ENCODE measurements around the gene MAP3K12.

MAP3K12 gene

DNA sequence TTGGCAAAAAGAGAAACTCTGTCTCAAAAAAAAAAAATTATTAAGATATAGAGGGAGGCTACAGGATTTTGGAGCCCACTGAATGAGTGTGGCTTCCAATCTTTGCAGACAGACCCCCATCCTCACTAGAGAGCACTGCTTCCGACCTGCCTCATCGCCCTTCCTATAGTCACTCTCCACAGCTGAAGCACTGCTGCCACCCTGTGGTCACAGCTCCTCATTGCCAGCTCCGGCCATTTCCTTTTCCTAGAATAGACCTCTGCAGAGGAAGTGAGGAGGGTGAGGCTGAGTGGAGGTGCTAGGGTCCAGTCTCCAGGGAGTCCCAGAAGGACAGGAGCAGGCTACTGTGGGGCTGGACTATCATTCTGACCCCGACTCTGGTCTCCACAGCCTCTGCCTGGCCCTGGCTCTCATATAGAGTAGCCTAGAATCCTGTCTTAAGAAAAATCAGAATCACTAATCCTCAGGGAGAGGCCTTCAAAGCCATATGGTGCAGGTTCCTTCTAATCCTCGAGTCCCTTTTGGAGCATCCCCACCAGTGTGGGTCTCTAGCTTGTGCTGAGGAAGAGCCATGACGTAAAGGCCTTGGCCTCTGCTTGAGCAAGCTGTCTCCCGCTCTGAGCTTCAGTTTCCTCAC lies 9.4 kb upstream of the MAP3K12 start:
- peak; percentile 76 for DNase-seq

DNA sequence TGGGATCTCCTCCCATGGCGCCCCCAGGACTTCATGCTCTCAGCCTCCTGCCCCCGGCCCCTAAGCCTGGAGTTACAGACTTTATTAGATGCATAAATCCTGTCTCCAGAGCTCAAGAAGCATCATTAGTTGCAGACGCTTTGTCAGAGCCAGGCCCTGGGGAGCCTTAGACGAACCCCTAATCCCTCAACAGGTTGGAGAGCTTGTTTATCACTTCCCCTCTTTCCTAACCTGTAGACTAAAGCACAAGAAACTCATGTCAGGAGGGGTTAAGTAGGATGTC lies 8.3 kb upstream of the MAP3K12 start:
- no peak for DNase-seq

DNA sequence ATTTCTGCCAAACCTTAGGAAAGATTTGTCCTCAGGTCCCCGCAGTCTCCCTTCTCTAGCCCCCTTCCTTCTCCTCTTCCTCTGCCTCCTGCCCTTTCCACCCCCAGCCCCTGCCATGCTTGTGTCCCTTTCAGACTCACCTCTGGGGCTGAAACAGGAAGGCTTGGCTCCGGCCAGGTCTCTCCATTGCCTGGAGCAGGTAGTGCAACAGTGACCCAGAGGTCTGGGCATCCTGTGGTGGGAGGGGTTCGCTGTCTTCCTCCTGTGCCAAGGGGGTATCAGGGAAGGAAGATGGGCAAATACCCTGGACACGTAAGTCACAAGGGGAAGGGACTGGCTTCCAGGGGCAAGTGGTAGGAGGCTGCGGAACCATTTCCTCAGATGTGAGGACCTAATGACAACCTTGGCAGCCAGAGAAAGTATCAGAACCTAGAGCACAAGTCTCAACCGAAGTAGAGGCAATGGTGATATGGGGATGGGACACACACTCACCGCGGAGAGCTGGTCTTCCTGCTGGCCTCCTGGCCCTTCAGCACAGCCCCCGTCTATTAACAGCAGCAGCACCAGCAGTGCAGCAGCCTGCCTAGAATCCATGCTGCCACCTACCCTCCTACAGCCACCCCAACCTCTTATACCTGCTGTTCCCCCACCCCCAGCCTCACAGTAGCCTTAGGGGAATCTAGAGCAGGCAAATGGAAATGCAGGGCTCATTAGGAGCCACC lies 7.8 kb upstream of the MAP3K12 start, which contains the start of gene NPFF:
TSS of gene NPFF (minus strand) at position 604 of the 722 bp plus-strand sequence. CDS start at position 594, 10 bp downstream.
- no peak for DNase-seq

DNA sequence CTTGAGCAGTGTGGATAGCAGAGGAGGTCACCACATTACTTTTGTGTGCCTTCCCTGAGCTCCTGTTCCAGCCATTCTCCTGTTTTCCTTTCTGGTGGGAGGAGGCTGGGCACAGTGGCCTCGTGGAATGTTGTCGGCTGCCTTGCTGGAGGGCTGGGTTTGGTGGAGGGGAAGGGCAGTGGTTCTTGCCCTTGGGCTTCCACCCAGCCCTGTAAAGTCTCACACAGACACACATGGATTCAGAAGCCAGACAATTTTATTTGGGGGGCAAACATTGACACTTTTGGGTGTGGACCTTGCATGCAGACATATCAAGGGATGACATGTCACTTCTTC lies 7.2 kb upstream of the MAP3K12 start:
- no peak for DNase-seq

DNA sequence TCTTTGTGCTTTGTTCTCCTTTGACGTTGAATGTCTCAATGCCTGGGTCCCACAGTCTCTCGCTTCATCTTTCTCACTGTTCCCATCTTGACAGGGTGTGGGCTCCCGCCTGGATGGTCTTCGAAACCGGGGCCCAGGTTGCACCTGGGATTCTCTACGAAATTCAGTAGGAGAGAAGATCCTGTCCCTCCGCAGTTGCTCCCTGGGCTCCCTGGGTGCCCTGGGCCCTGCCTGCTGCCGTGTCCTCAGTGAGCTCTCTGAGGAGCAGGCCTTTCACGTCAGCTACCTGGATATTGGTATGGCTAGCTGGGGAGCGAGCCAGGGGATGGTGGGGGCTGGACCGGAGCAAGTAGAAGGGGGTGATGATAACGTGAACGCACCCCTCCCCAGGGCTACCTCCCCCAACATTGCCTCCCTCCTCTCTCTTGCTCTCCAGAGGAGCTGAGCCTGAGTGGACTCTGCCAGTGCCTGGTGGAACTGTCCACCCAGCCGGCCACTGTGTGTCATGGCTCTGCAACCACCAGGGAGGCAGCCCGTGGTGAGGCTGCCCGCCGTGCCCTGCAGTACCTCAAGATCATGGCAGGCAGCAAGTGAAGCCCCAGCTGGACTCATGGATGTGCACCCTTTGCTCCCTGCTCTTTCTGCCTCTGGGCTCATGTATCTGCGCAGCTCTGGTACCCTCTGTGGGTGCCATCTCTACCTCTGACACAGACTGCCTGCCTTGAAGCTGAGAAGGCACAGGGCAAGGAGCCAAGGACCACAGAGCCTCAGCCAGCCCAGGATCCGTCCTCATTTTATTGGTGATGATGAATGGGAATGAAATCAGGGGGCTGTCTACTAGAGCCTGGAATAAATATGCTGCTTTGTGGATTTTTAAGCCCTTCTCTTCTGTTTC lies 6.5 kb upstream of the MAP3K12 start:
- DNase-seq, result no peak

DNA sequence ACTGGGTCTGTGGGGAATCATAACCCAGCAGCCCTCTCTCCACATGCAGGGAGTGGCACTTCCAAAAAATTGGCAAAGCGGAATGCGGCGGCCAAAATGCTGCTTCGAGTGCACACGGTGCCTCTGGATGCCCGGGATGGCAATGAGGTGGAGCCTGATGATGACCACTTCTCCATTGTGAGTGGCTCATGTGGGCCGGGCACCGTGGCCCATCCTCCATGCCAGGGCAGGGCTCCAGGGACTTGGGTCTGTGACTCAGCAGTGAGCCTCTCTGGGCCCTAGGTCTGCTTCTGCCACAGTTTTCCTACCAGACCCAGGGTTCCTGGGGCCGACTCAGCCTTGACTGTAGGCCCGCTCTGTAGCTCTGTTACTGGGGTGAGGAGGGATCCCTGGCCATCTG lies 5.8 kb upstream of the MAP3K12 start:
- no peak for DNase-seq

DNA sequence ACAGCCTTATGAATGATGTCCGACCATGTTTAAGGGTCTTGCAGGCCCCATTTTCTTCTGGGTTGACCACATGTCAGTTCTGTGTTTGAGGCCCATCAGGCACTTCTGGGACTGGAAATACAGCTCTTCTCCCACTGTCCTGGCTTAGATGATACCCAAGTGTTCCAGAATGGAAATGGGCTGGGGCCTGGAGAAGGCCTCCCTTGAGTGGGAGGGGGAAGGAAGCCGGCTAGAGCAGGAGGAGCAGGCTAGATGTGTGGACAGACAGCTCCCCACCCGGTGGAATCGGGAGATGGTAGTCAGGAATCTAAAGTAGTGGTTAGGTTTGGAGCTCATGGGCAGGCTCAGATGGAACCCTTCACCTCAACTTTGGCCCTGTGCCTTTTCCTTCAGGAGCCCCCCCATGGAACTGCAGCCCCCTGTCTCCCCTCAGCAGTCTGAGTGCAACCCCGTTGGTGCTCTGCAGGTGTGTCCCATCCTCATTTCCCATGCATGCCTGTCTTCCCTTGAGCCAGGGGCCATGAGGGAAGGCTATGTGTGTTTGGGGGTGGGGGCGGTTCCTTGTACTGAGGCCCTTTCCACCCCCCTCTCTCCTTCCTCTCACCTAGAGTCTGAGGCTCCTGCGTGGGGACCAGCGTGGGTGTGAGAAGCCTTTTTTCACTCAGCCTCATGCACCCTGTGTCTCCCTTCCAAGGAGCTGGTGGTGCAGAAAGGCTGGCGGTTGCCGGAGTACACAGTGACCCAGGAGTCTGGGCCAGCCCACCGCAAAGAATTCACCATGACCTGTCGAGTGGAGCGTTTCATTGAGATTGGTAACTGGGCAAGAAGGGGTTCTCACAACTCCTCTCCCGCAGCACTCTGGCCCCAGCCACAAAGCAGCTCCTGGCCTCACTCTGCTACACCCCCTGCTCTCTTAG lies 5.0 kb upstream of the MAP3K12 start:
- no peak for DNase-seq

DNA sequence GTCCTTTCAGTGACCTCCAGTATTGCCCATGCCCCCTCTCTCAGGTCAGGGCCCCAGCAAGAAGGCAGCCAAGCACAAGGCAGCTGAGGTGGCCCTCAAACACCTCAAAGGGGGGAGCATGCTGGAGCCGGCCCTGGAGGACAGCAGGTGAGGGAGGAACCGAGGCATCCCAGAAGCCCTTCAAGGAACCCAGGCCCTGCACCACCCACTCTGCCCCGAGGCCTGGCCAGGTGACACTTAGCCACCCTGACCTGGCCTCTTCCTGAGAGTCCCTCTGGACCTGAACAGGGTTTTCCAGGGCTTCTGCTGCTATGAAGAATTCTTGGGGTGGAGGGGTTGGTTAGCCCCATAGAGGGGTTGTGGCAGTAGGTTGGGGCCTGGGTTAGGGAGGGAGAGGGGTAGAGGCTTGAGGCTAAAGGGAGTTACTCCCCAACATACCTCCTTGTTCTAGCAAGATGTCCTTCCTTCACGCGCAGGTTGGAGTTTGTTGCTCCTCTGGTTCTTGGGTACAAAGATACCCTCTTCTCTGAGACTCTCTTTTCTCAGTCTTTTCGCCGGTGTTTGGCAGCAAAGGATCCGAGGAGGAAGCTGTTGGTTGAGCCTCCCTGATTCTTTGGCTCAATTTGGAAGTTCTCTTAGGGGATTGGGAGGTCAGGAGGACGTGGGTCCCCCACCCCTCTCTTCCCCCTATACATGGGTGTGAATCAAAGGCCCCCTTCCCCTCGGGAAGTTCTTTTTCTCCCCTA lies 3.9 kb upstream of the MAP3K12 start:
- DNase-seq, result no peak

DNA sequence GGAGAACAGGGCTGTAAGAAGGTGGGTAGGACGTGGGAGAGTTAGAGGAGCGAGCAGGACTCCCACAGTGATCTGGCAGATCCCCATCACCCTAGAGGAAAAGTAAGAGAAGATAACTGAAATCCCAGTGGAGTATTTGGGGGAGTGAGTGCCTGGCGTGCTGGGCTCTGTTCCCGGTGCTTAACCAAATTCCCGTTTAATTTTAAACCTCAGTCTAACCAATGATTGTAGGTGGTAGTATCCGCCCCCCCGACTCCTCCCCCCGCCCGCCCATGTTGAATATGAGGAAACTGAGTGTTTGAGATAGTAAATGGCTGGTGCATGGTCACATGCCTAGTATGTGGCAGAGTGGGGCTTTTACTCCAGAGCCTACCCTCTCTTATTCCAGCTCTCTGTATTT lies 3.1 kb upstream of the MAP3K12 start:
- no peak for DNase-seq

DNA sequence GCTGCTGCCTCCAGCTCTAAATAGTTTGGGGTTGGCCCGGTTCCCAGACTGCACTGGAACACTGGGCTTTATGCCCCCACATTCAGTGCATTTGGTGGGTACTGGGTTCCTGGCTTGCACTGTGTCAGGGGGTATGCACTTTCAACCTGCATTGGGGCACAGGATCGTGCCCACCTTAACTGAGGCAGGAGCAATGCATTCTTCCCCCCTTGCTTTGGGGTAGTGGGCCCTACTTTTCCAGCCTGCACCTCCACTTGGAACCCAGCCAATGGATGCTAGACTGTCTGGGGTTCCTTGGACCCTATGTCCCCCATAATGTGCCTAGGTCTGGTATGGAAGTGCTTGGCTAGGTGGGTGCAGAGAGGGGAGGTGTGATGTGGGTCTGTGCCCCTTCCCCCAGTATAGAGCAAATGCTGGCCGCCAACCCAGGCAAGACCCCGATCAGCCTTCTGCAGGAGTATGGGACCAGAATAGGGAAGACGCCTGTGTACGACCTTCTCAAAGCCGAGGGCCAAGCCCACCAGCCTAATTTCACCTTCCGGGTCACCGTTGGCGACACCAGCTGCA lies 2.4 kb upstream of the MAP3K12 start:
- DNase-seq, result no peak

DNA sequence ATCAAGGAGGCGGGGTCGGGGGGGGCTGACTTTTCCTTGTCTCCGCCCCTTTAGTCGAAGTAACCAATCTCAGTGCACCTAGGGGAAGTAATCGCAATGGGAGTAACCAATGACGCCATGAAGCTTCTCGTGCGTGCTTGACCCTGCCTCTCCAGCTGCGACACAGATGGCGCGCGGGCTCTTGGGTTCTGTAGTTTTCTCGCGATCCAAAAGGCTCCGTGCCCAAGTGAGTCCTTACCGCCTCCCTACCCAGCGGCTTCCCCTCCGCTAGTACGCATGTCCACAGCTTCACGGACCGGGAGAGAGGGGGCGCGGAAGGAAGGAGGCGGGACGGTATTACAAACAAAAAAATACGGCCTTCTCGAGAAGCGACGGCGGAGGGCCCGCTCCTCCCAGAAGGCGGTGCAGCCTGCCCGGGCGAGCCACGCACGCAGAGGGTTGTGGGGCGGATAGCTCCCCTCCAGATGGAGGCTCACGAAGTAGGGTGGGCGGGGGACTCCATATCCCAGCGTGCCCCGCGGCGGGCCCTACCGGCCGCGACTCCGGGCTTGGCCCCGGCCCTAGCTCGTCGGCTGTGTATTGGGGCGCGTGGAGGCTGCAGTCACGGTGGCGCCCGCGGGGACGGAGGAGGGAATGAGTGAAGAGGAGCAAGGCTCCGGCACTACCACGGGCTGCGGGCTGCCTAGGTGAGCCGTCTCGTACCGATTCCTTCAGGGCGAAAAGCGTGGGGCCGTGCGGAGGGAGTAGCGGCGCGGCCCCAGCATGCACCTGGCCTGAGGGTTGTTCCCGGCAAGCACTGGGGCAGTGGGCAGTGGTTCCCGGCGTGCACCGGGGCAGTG lies 1.7 kb upstream of the MAP3K12 start, which contains the start of gene TARBP2:
TSS of gene TARBP2 (plus strand) at position 508 of the 839 bp plus-strand sequence. CDS start at position 634, 126 bp downstream.
- peak; percentile 100 for DNase-seq

DNA sequence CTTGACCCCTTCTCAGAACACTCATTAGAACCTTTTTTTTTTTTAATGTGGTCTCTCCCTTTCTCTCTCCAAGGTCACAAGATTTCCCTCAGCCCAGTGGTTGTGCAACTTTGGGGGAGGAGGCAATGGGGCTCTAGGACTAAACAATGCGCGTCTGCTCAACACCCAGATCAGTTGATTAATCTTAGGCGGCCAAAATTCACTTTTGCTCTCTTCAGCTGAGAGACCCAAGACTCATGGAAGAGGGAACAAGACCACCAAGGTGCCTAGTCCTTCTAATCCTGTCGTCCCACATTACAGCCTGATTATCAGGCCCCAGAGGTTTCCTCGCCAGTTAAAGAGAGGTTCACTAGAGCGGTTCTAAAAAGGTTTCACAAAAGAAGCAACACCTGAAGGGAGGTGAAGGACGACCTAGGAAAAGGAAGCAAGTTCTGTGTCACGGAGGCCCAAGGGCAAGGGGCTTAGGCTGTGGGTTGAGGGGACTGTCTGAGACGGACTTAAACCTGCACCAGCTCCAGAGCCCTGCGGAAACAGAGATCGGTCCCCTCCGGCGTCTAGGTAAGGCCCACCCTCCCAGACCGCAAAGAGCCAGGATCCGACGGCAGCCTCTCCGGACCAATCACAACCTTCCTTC lies 1.0 kb upstream of the MAP3K12 start:
- peak; percentile 47 for DNase-seq

DNA sequence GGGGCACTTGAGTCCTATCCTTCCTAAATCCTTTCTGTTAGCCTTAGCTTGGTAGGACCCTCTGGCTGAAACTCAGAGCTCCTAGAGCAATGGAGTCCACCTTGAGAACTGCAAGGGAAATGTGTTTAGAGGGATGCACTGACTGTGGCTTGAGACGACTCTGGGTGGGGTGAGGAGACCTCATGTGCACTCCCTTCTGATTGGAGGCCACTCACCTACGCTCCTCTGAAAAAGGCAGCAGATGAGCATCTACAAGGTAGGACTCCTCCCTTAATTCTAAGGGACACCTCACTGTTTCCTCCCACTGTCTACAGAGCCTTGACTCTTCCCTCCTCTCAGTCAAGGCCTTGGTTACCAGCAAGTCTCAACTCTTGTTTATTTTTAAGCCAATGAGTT lies 1.0 kb downstream of the MAP3K12 start:
- no peak for DNase-seq

DNA sequence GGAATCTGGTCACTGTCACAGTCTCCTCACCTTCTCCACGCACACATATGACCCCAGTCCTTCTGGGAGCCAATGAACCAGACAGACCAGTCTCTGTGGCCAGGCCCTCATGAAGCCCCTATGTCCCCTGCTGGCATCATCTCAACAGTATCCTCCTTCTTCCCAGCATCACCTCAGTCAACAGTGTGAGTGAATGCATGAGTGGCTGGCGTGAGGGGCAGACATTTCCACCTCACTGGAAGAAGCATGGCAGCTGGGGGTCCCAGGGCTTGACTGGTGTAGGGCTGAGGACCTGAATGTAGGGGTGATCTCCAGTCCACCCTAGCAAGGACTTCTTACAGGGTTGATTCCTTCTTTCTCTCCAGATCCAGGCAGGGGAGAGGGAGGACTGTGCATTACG lies 1.8 kb downstream of the MAP3K12 start:
- DNase-seq, result no peak

DNA sequence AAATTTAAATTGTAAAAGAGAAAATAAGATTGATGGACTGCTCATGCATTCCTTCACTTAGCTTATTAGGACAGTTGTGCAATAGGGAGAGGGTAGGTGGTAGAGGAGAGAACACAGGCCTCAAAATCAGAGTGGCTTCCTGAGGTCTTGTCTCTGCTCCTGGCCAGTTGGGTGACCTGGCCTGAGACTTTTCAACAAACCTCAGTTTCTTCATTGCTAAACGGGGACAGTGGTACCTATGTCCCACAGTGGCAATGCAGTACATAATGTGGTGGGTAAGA lies 2.6 kb downstream of the MAP3K12 start:
- no peak for DNase-seq

DNA sequence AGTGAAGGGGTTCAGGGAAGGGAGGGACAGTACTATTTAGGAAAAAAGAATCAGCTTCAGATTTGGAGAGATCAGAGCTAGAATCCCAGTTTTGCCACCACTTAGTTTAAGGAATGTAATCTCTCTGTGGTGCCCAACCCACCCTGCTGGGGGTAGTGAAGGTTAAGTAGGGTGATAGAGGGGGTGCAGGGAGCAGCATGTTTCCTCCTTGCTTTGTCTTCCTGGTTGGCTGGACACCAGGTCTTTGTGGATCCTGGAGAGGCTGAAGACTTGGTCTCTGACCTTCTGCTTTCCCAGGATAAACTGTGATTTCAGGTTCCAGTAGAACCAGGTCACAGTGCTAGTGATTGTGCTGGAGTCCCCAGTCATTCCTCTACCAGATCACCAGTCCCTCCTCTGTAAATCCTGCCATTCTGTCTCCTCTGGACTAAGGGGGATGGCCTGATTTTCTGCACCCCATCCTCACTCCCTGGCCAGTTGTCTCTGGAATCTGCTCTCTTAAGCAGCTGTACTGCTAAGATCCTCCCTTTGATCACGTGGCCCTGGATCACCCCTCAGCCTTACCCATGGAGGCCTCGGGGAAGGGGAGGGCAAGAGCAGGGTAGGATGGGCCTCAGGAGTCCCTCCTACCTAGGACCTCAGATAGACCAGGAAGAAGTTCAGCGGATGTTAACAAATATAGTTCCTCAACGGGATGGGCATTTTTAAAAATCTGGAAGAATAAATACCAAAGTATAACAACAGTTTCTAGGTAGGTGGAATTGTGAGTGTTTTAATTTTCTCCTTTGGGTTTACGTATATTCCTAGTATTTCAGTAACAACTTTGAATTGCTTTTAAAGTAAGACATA lies 3.1 kb downstream of the MAP3K12 start:
- no peak for DNase-seq

DNA sequence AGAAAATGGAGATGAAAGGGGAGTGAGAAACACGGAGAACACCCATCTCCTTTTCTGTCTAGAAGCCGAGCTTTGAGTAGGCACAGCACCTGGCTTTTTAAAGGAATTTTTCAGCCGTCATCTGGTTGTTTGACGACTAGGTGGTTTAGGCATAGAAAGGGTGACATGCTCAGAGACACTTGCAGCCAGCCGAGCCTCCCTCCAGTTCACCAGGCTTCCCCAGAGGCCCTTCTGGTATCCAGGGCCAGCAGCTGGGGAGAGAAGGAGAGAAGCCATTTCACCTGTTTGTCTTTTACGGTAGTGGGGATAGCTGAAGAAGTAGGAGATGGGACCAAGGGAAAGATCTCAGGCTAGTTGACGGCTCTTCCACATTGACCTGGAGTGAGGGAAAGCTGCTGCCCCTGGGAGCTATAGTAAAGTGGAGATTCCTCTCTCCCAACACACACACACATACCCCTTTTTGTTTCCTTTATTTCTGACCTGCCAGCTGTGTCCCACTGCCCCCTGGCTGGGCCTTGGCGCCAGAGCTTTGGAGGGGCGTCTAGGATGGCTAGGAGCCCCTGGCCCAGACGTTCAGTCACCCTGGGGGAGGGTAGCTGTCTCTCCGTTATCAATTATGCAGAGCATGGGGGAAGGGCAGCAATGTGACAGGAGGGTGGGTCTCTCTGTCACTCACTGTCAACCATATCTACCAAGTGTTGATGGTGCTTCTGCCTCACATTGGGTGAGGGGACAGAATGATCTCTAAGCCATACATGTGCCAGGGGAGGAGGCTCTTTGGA lies 5.5 kb downstream of the MAP3K12 start:
- peak; percentile 42 for DNase-seq

DNA sequence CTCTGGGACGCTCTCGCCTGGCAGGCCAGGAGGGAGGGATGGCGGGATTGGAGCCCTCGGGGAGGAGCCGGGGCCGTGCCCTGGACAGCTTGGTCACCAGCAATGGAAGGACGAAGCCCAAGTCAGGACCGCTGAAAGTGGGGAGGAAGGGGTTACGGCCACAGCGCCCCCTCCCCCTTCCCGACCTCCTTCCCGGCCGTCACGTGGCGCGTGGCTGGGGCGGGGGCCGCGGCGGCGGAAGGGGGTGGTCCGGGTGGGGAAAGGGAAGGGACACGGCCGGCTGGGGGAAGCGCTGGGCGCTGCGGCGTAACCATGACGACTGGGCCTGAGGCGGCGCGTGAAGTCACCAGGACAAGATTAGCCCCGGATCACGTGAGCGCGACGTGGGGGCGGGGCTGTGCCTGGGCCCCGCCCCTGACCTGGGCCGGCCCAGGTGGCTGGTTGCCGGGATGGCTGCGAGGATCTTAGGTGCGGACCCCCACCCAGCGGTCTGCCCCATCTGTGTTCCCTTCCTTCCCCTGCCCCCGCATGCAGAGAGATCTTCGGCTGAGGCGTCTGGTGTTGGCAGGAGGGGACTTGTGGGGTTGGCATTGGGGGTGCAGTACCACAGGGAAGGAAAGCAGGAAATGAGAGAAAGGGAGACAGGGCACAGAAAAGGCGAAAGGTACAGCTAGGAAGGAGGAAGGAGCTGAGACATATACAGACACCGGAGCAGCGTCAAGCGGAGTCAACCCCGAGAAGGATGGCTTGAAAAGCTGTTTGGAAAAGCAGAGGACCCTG lies 6.2 kb downstream of the MAP3K12 start:
- peak; percentile 96 for DNase-seq

All from NCI-H146 (cell line).